GM21576 (cell line): ENCODE data around the gene BASP1.
"Not testable (repeated sequence)": the region's sequence is repeated elsewhere in the genome, so short reads cannot be mapped to it uniquely, and the experiment has no call there.

ENCODE experiments used
- ATAC-seq: cut with Tn5 transposase; IDR thresholded peaks from one replicate; pipeline ENCODE4 v1.9.1; 2021; ENCODE audit warnings: mild to moderate bottlenecking, moderate library complexity; ENCODE audit not compliant: unreplicated experiment

BASP1 gene

GRCh38 chr5:17252543-17252942 lies 35.1 kb downstream of the BASP1 start:
- no peak for ATAC-seq

- ATAC-seq = peak; percentile 79
Observed at GRCh38 chr5:17255471-17256021, 38.1 kb downstream of the BASP1 start.

GRCh38 chr5:17256171-17256570 lies 38.7 kb downstream of the BASP1 start:
- no peak for ATAC-seq

GRCh38 chr5:17256839-17257238 lies 39.4 kb downstream of the BASP1 start:
- no peak for ATAC-seq

GRCh38 chr5:17257705-17258273 lies 40.4 kb downstream of the BASP1 start:
- ATAC-seq = peak; percentile 40

GRCh38 chr5:17258431-17258830 lies 41.0 kb downstream of the BASP1 start:
- no peak for ATAC-seq

GRCh38 chr5:17259012-17259411 lies 41.6 kb downstream of the BASP1 start:
- ATAC-seq = not testable (repeated sequence)

GRCh38 chr5:17259630-17260257 lies 42.3 kb downstream of the BASP1 start:
- ATAC-seq = no peak

- no peak for ATAC-seq
Observed at GRCh38 chr5:17260549-17260948, 43.1 kb downstream of the BASP1 start.

GRCh38 chr5:17261075-17261474 lies 43.6 kb downstream of the BASP1 start:
- no peak for ATAC-seq

- no peak for ATAC-seq
Observed at GRCh38 chr5:17265041-17265440, 47.6 kb downstream of the BASP1 start.

GRCh38 chr5:17267106-17267505 lies 49.7 kb downstream of the BASP1 start:
- ATAC-seq = peak; percentile 67

GRCh38 chr5:17269201-17269600 lies 51.8 kb downstream of the BASP1 start:
- ATAC-seq = peak; percentile 76

- no peak for ATAC-seq
Observed at GRCh38 chr5:17272111-17272510, 54.7 kb downstream of the BASP1 start.

- no peak for ATAC-seq
Observed at GRCh38 chr5:17275289-17276158, 58.1 kb downstream of the BASP1 start.

GRCh38 chr5:17276445-17276844 lies 59.0 kb downstream of the BASP1 start:
- peak; percentile 59 for ATAC-seq

GRCh38 chr5:17277907-17278306 lies 60.5 kb downstream of the BASP1 start:
- ATAC-seq = peak; percentile 25

GRCh38 chr5:17278931-17279330 lies 61.5 kb downstream of the BASP1 start:
- ATAC-seq = no peak

- no peak for ATAC-seq
Observed at GRCh38 chr5:17279487-17279886, 62.1 kb downstream of the BASP1 start.

GRCh38 chr5:17282283-17283120 lies 65.1 kb downstream of the BASP1 start:
- ATAC-seq = peak; percentile 96

GRCh38 chr5:17283121-17283415 lies 65.6 kb downstream of the BASP1 start:
- ATAC-seq = no peak
